Measurements from ENCODE around the gene FAM83F. TPM values are rescaled to one million over a fixed set of nuclear protein-coding genes. Genes with fewer than 3 reads are reported as not detected.

Gene FAM83F
- total and polyA plus RNA-seq, 4 donors, result 0.39 to 1.5 (median 1.2) TPM

- Histone ChIP-seq H3K4me1 (ENCODE audit: control insufficient read depth in 4 of 4, insufficient read depth in 4 of 4, low read length in 3 of 4) (no peaks in the 10 kb centered on the region), H3K9me3 (ENCODE audit: control insufficient read depth in 4 of 4, low read length in 3 of 4) (no peaks in the 10 kb centered on the region), H3K4me3 (ENCODE audit: low read depth in 1 of 3, low read length in 3 of 3) (no peak overlapping the region), H3K9ac (ENCODE audit: low read depth in 1 of 2, low read length in 2 of 2) (no peak overlapping the region), H3K36me3 (ENCODE audit: control insufficient read depth in 4 of 4, insufficient read depth in 3 of 4, low read depth in 1 of 4, low read length in 3 of 4) (no peaks in the 10 kb centered on the region), H3K27me3 (ENCODE audit: control insufficient read depth in 4 of 4, insufficient read depth in 4 of 4, low read length in 3 of 4) (no peaks in the 10 kb centered on the region), H3K27ac (ENCODE audit: low read depth in 1 of 2, low read length in 2 of 2) (no peak overlapping the region)
- no peak for DNase-seq (ENCODE audit: low spot score)
- TF ChIP-seq EGR1 (IDR thresholded peaks at IDR 0.05; ENCODE audit: low read depth in 2 of 2), result no peak
- no peak for TF ChIP-seq FOXA2 (IDR thresholded peaks at IDR 0.05)
- TF ChIP-seq GABPA (IDR thresholded peaks at IDR 0.05 in 1 of 2, conservative IDR thresholded peaks at IDR 0.05 in 1 of 2), result no peak
- TF ChIP-seq TAF1 (conservative IDR thresholded peaks at IDR 0.05), result no peak
- no peak for TF ChIP-seq RXRA (IDR thresholded peaks at IDR 0.05)
- TF ChIP-seq HNF4G (IDR thresholded peaks at IDR 0.05), result no peak
- no peak for TF ChIP-seq CTCF (IDR thresholded peaks at IDR 0.05; ENCODE audit: low read depth, low read length, missing input control)
- TF ChIP-seq REST (IDR thresholded peaks at IDR 0.05), result no peak
- no peak for TF ChIP-seq YY1 (IDR thresholded peaks at IDR 0.05)
- TF ChIP-seq ATF3 (IDR thresholded peaks at IDR 0.05), result no peak
- no peak for TF ChIP-seq HNF4A (conservative IDR thresholded peaks at IDR 0.05)
- no peak for TF ChIP-seq FOXA1 (IDR thresholded peaks at IDR 0.05)
- TF ChIP-seq ZBTB33 (IDR thresholded peaks at IDR 0.05), result no peak
- WGBS, result 87% methylated on average over 5 of the region's 5 CpGs
Measured at GRCh38 chr22:39974065-39974464, 20.7 kb upstream of the FAM83F start.

GRCh38 chr22:39979048-39979447 lies 15.7 kb upstream of the FAM83F start:
- WGBS, result 83% methylated on average over 6 of the region's 6 CpGs
- no peaks in the 10 kb centered on the region for H3K36me3 ChIP-seq (ENCODE audit: control insufficient read depth in 4 of 4, insufficient read depth in 3 of 4, low read depth in 1 of 4, low read length in 3 of 4)
- H3K27ac ChIP-seq (ENCODE audit: low read depth in 1 of 2, low read length in 2 of 2), result no peak overlapping the region
- DNase-seq (ENCODE audit: low spot score), result no peak
- H3K9me3 ChIP-seq (ENCODE audit: control insufficient read depth in 4 of 4, low read length in 3 of 4), result no peaks in the 10 kb centered on the region
- H3K9ac ChIP-seq (ENCODE audit: low read depth in 1 of 2, low read length in 2 of 2), result no peak overlapping the region
- H3K27me3 ChIP-seq (ENCODE audit: control insufficient read depth in 4 of 4, insufficient read depth in 4 of 4, low read length in 3 of 4), result no peaks in the 10 kb centered on the region
- no peaks in the 10 kb centered on the region for H3K4me1 ChIP-seq (ENCODE audit: control insufficient read depth in 4 of 4, insufficient read depth in 4 of 4, low read length in 3 of 4)
- H3K4me3 ChIP-seq (ENCODE audit: low read depth in 1 of 3, low read length in 3 of 3), result no peak overlapping the region
- TF ChIP-seq JUND (IDR thresholded peaks at IDR 0.05) (no peak), ATF3 (IDR thresholded peaks at IDR 0.05) (no peak)
